Measurements from ENCODE around the gene PHF21B. TPM values are rescaled to one million over a fixed set of nuclear protein-coding genes. Genes with fewer than 3 reads are reported as not detected.
"Not testable (repeated sequence)": the region's sequence is repeated elsewhere in the genome, so short reads cannot be mapped to it uniquely, and the experiment has no call there.

The PHF21B gene
- total and polyA plus RNA-seq, 7 experiments from 2014 or later: not detected

- Histone ChIP-seq H3K4me3 (ENCODE audit: low read length) (no peak overlapping the region), H3K36me3 (ENCODE audit: control insufficient read depth in 2 of 3, insufficient read depth in 3 of 3, low read length in 3 of 3) (no peaks in the 10 kb centered on the region), H3K4me1 (ENCODE audit: control insufficient read depth in 2 of 2, insufficient read depth in 2 of 2, low read length in 2 of 2) (no peaks in the 10 kb centered on the region), H3K27ac (ENCODE audit: low read depth, low read length) (no peak overlapping the region), H3K9me3 (ENCODE audit: control insufficient read depth in 2 of 3, low read length in 3 of 3) (no peaks in the 10 kb centered on the region), H3K27me3 (ENCODE audit: control insufficient read depth in 2 of 2, insufficient read depth in 2 of 2, low read length in 2 of 2) (no peaks in the 10 kb centered on the region)
- ChIA-PET POLR2A (no interaction called here), CTCF (no interaction called here)
- Mint-ChIP-seq H3K36me3 (no peaks in the 10 kb centered on the region), H3K27ac (no peak overlapping the region), H3K9me3 (peaks cover 0 to 4% (median 0%) of the 10 kb centered on the region in 11 donors), H3K27me3 (peaks cover 0 to 9% (median 0%) of the 10 kb centered on the region in 5 donors), H3K4me3 (no peak overlapping the region), H3K4me1 (no peaks in the 10 kb centered on the region)
- intact Hi-C loops (cut with micrococcal nuclease): no loop called here
- DNase-seq (no peak), ATAC-seq (no peak)
Observed at GRCh38 chr22:44925465-44926123, 84.2 kb downstream of the PHF21B start.

DNA sequence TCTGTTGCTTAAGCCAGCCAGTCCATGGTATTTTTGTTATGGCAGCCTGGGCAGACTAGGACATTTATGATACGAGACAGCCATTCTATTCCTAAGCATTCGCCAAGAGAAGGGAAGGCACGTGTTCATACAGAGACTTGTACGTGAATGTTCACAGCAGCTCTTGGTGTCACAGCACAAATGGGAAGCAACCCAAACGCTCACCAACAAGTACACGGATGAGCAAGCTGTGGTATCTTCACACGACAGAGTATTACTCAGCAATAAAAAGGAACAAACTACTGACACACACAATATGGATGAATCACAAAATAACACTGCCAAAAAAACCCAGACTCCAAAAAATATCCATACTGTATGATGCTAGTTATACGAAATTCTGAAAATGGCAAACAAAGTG, 85.1 kb downstream of the PHF21B start:
- no peaks in the 10 kb centered on the region for H3K4me1 ChIP-seq (ENCODE audit: control insufficient read depth in 2 of 2, insufficient read depth in 2 of 2, low read length in 2 of 2)
- H3K9me3 ChIP-seq (ENCODE audit: control insufficient read depth in 2 of 3, low read length in 3 of 3): no peaks in the 10 kb centered on the region
- ATAC-seq: no peak
- Mint-ChIP-seq H3K36me3 (no peaks in the 10 kb centered on the region), H3K27me3 (peaks cover 0 to 9% (median 4%) of the 10 kb centered on the region in 5 donors), H3K27ac (no peak overlapping the region), H3K9me3 (peaks cover 0 to 4% (median 0%) of the 10 kb centered on the region in 11 donors), H3K4me1 (peaks cover 0 to 3% (median 0%) of the 10 kb centered on the region in 7 donors), H3K4me3 (no peak overlapping the region)
- CTCF ChIA-PET: no interaction called here
- H3K27me3 ChIP-seq (ENCODE audit: control insufficient read depth in 2 of 2, insufficient read depth in 2 of 2, low read length in 2 of 2): no peaks in the 10 kb centered on the region
- intact Hi-C loops (cut with micrococcal nuclease): no loop called here
- no peak overlapping the region for H3K4me3 ChIP-seq (ENCODE audit: low read length)
- DNase-seq: no peak
- no peak overlapping the region for H3K27ac ChIP-seq (ENCODE audit: low read depth, low read length)
- no peaks in the 10 kb centered on the region for H3K36me3 ChIP-seq (ENCODE audit: control insufficient read depth in 2 of 3, insufficient read depth in 3 of 3, low read length in 3 of 3)
- POLR2A ChIA-PET: no interaction called here

DNA sequence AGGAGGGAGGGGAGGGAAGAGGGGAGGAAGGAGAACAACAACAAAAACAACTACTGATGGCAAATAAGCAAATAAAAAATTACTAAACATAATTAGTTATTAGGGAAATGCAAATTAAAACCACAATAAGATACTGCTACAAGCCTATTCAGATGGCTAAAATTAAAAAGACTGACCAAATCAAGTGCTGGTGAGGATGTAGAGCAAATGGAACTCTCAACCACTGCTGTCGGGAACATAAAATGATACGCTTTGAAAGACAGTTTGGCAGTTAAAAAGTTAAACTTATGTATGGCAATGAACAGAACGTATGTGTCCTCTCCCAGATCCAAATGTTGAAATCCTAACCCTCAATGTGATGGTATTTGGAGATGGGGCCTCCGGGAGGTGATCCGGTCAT, 85.7 kb downstream of the PHF21B start:
- CTCF ChIA-PET: no interaction called here
- Histone ChIP-seq H3K27me3 (ENCODE audit: control insufficient read depth in 2 of 2, insufficient read depth in 2 of 2, low read length in 2 of 2) (no peaks in the 10 kb centered on the region), H3K36me3 (ENCODE audit: control insufficient read depth in 2 of 3, insufficient read depth in 3 of 3, low read length in 3 of 3) (no peaks in the 10 kb centered on the region), H3K4me1 (ENCODE audit: control insufficient read depth in 2 of 2, insufficient read depth in 2 of 2, low read length in 2 of 2) (no peaks in the 10 kb centered on the region), H3K27ac (ENCODE audit: low read depth, low read length) (no peak overlapping the region), H3K9me3 (ENCODE audit: control insufficient read depth in 2 of 3, low read length in 3 of 3) (no peaks in the 10 kb centered on the region), H3K4me3 (ENCODE audit: low read length) (no peak overlapping the region)
- H3K36me3 Mint-ChIP-seq: no peaks in the 10 kb centered on the region
- peaks cover 0 to 9% (median 4%) of the 10 kb centered on the region in 5 donors for H3K27me3 Mint-ChIP-seq
- intact Hi-C loops (cut with micrococcal nuclease): no loop called here
- DNase-seq (no peak), ATAC-seq (no peak)
- no peak overlapping the region for H3K27ac Mint-ChIP-seq
- peaks cover 0 to 3% (median 0%) of the 10 kb centered on the region in 7 donors for H3K4me1 Mint-ChIP-seq
- H3K4me3 Mint-ChIP-seq: no peak overlapping the region
- POLR2A ChIA-PET: no interaction called here
- peaks cover 0 to 4% (median 0%) of the 10 kb centered on the region in 11 donors for H3K9me3 Mint-ChIP-seq

DNA sequence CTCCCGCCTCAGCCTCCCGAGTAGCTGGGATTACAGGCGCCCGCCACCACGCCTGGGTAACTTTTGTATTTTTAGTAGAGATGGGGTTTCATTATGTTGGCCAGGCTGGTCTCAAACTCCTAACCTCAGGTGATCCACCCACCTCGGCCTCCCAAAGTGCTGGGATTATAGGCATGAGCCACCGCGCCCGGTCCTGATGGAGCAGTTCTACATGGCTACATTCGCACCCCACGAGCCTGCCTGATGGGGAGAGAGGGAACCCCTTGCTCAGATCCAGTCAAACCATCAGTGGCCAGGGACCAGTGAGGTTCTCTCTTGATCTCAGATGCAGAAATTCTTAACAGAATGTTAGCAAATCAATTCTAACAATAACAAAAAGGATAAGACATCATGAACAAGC, 88.0 kb downstream of the PHF21B start:
- CTCF ChIA-PET; H3K36me3 ChIP-seq (ENCODE audit: control insufficient read depth in 2 of 3, insufficient read depth in 3 of 3, low read length in 3 of 3); H3K27ac ChIP-seq (ENCODE audit: low read depth, low read length); H3K4me3 Mint-ChIP-seq; H3K4me1 Mint-ChIP-seq; H3K27me3 Mint-ChIP-seq; POLR2A ChIA-PET; H3K9me3 ChIP-seq (ENCODE audit: control insufficient read depth in 2 of 3, low read length in 3 of 3); H3K27me3 ChIP-seq (ENCODE audit: control insufficient read depth in 2 of 2, insufficient read depth in 2 of 2, low read length in 2 of 2); DNase-seq; intact Hi-C loops (cut with micrococcal nuclease); H3K36me3 Mint-ChIP-seq; ATAC-seq; H3K27ac Mint-ChIP-seq; H3K9me3 Mint-ChIP-seq; H3K4me1 ChIP-seq (ENCODE audit: control insufficient read depth in 2 of 2, insufficient read depth in 2 of 2, low read length in 2 of 2); H3K4me3 ChIP-seq (ENCODE audit: low read length): not testable (repeated sequence)

DNA sequence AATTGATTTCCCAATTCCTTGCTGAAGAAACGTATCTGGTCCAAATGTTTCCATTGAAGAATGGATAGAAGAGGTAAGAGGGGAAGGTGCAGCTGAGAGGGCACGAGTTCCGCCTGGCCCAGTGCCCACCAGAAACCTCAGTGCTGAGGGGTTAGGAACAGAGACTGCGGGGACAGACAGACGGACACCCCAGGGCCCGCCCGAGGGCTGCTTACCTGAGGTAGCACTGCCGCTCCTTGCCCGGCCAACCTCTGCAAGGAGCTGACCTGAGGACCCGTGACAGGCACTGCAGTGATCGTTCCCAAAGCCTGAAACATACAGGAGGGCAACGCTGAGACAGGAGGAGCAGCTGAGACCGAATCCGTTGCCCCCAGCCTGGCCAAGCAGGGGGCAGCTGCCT, 89.6 kb downstream of the PHF21B start:
- peaks cover 0 to 9% (median 4%) of the 10 kb centered on the region in 5 donors for H3K27me3 Mint-ChIP-seq
- POLR2A ChIA-PET: no interaction called here
- peaks cover 0 to 4% (median 0%) of the 10 kb centered on the region in 11 donors for H3K9me3 Mint-ChIP-seq
- CTCF ChIA-PET: no interaction called here
- ATAC-seq: no peak
- Histone ChIP-seq H3K27me3 (ENCODE audit: control insufficient read depth in 2 of 2, insufficient read depth in 2 of 2, low read length in 2 of 2) (no peaks in the 10 kb centered on the region), H3K4me1 (ENCODE audit: control insufficient read depth in 2 of 2, insufficient read depth in 2 of 2, low read length in 2 of 2) (no peaks in the 10 kb centered on the region), H3K4me3 (ENCODE audit: low read length) (no peak overlapping the region), H3K36me3 (ENCODE audit: control insufficient read depth in 2 of 3, insufficient read depth in 3 of 3, low read length in 3 of 3) (no peaks in the 10 kb centered on the region), H3K9me3 (ENCODE audit: control insufficient read depth in 2 of 3, low read length in 3 of 3) (no peaks in the 10 kb centered on the region), H3K27ac (ENCODE audit: low read depth, low read length) (no peak overlapping the region)
- H3K4me3 Mint-ChIP-seq: no peak overlapping the region
- DNase-seq: no peak
- H3K27ac Mint-ChIP-seq: no peak overlapping the region
- peaks cover 0 to 3% (median 0%) of the 10 kb centered on the region in 7 donors for H3K4me1 Mint-ChIP-seq
- H3K36me3 Mint-ChIP-seq: no peaks in the 10 kb centered on the region
- intact Hi-C loops (cut with micrococcal nuclease): no loop called here

DNA sequence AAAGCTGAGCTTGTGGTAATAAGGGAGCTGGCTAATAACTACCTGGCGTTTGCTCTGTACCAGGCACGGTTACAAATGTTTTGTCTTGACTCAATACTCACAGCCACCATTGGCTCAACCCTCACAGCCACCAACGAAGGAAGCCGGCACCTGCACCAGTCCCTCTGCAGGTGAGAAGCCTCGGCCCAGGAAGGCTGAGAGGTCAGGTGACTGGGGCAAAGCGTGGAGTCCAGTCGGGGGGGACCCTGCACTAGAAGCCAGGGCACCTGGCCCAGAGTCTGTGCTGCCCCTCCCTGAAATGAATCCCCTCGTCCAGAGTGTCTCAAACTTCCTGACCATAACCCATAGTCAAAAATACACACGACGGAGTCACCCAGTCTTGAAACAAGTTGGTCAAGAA, 90.1 kb downstream of the PHF21B start:
- intact Hi-C loops (cut with micrococcal nuclease): no loop called here
- Mint-ChIP-seq H3K27ac (no peak overlapping the region), H3K36me3 (no peaks in the 10 kb centered on the region), H3K27me3 (peaks cover 0 to 9% (median 4%) of the 10 kb centered on the region in 5 donors), H3K4me3 (no peak overlapping the region), H3K4me1 (peaks cover 0 to 3% (median 0%) of the 10 kb centered on the region in 7 donors), H3K9me3 (peaks cover 0 to 4% (median 0%) of the 10 kb centered on the region in 11 donors)
- H3K4me1 ChIP-seq (ENCODE audit: control insufficient read depth in 2 of 2, insufficient read depth in 2 of 2, low read length in 2 of 2): no peaks in the 10 kb centered on the region
- DNase-seq: no peak
- no peaks in the 10 kb centered on the region for H3K9me3 ChIP-seq (ENCODE audit: control insufficient read depth in 2 of 3, low read length in 3 of 3)
- no peaks in the 10 kb centered on the region for H3K27me3 ChIP-seq (ENCODE audit: control insufficient read depth in 2 of 2, insufficient read depth in 2 of 2, low read length in 2 of 2)
- ChIA-PET CTCF (no interaction called here), POLR2A (no interaction called here)
- no peak overlapping the region for H3K27ac ChIP-seq (ENCODE audit: low read depth, low read length)
- H3K36me3 ChIP-seq (ENCODE audit: control insufficient read depth in 2 of 3, insufficient read depth in 3 of 3, low read length in 3 of 3): no peaks in the 10 kb centered on the region
- no peak for ATAC-seq
- H3K4me3 ChIP-seq (ENCODE audit: low read length): no peak overlapping the region

- no peaks in the 10 kb centered on the region for H3K4me1 ChIP-seq (ENCODE audit: control insufficient read depth in 2 of 2, insufficient read depth in 2 of 2, low read length in 2 of 2)
- no peak overlapping the region for H3K4me3 Mint-ChIP-seq
- H3K4me3 ChIP-seq (ENCODE audit: low read length): no peak overlapping the region
- H3K36me3 Mint-ChIP-seq: no peaks in the 10 kb centered on the region
- ATAC-seq: no peak
- peaks cover 0 to 9% (median 4%) of the 10 kb centered on the region in 5 donors for H3K27me3 Mint-ChIP-seq
- ChIA-PET POLR2A (no interaction called here), CTCF (no interaction called here)
- no peaks in the 10 kb centered on the region for H3K9me3 ChIP-seq (ENCODE audit: control insufficient read depth in 2 of 3, low read length in 3 of 3)
- H3K27ac ChIP-seq (ENCODE audit: low read depth, low read length): no peak overlapping the region
- no peaks in the 10 kb centered on the region for H3K27me3 ChIP-seq (ENCODE audit: control insufficient read depth in 2 of 2, insufficient read depth in 2 of 2, low read length in 2 of 2)
- H3K9me3 Mint-ChIP-seq: peaks cover 0 to 4% (median 0%) of the 10 kb centered on the region in 11 donors
- intact Hi-C loops (cut with micrococcal nuclease): no loop called here
- no peak for DNase-seq
- peaks cover 0 to 3% (median 0%) of the 10 kb centered on the region in 7 donors for H3K4me1 Mint-ChIP-seq
- H3K27ac Mint-ChIP-seq: no peak overlapping the region
- H3K36me3 ChIP-seq (ENCODE audit: control insufficient read depth in 2 of 3, insufficient read depth in 3 of 3, low read length in 3 of 3): no peaks in the 10 kb centered on the region
Observed at GRCh38 chr22:44918925-44919392, 90.8 kb downstream of the PHF21B start.

Data from naive thymus-derived CD4-positive, alpha-beta T cell (primary cell).